ENCODE data around the gene MYO9B. TPM values are rescaled to one million over a fixed set of nuclear protein-coding genes. Genes with fewer than 3 reads are reported as not detected.

MYO9B gene
- total RNA-seq, 1 experiment from 2014 or later = 58.6 TPM

- Histone ChIP-seq H4K8ac (replicated peaks; ENCODE audit: insufficient read length, low read depth, low read length) (no peak overlapping the region), H2BK5ac (ENCODE audit: insufficient read length, low read length) (no peak overlapping the region), H3T11ph (ENCODE audit: low read length) (no peak overlapping the region), H2BK120ac (ENCODE audit: low read depth, low read length, poor library complexity, severe bottlenecking) (no peak overlapping the region), H3K27ac (ENCODE audit: insufficient read length, low read depth, low read length) (no peak overlapping the region), H3K9me3 (ENCODE audit: control insufficient read depth, low read depth, low read length) (peaks cover 19% of the 10 kb centered on the region), H3K18ac (ENCODE audit: insufficient read length, low read depth, low read length) (no peak overlapping the region), H3K23ac (ENCODE audit: insufficient read length, low read depth, low read length) (no peak overlapping the region), H4K20me1 (ENCODE audit: control insufficient read depth, insufficient read depth, insufficient read length) (no peaks in the 10 kb centered on the region), H3K23me2 (ENCODE audit: insufficient read length, low read depth, low read length, poor library complexity, severe bottlenecking) (no peaks in the 10 kb centered on the region), H3K4me1 (ENCODE audit: insufficient read depth, low read length) (no peaks in the 10 kb centered on the region), H3K79me1 (ENCODE audit: insufficient read depth, low read depth, low read length, poor library complexity, severe bottlenecking) (no peaks in the 10 kb centered on the region), H4K91ac (ENCODE audit: insufficient read length, low read depth, low read length) (no peak overlapping the region), H2AFZ (ENCODE audit: low read length) (no peak overlapping the region), H3K79me2 (ENCODE audit: insufficient read depth, low read length) (no peaks in the 10 kb centered on the region), H3K9ac (ENCODE audit: extremely low read depth, insufficient read length, low read length) (no peak overlapping the region), H2BK12ac (ENCODE audit: insufficient read length, low read depth, low read length) (no peak overlapping the region), H2AK5ac (ENCODE audit: insufficient read length, low read length) (no peak overlapping the region), H2BK15ac (ENCODE audit: low read depth, low read length) (no peak overlapping the region), H3K56ac (ENCODE audit: insufficient read length, low read depth, low read length) (no peak overlapping the region), H3K27me3 (ENCODE audit: insufficient read depth, low read length) (no peaks in the 10 kb centered on the region), H3K4me2 (ENCODE audit: insufficient read depth, insufficient read length, low read length) (no peak overlapping the region), H3K14ac (ENCODE audit: insufficient read depth, low read length) (no peak overlapping the region), H2BK20ac (ENCODE audit: low read depth, low read length, poor library complexity, severe bottlenecking) (no peak overlapping the region), H4K5ac (ENCODE audit: insufficient read length, low read depth, low read length) (no peak overlapping the region), H3K4ac (ENCODE audit: low read depth, low read length) (no peak overlapping the region)
- TF ChIP-seq CTCF (conservative IDR thresholded peaks at IDR 0.05) = no peak
- peaks cover 8 to 14% of the 10 kb centered on the region in 2 experiments; a peak in 3 of 4 replicates for H3K4me1 Mint-ChIP-seq
- DNase-seq = no peak
- no peak overlapping the region for H3K27ac Mint-ChIP-seq
- H3K4me3 Mint-ChIP-seq = no peak overlapping the region
- H3K36me3 Mint-ChIP-seq (ENCODE audit: insufficient read depth in 1 of 3, low read depth in 3 of 3) = peaks cover 38 to 82% (median 77%) of the 10 kb centered on the region in 3 experiments
- no CpG with 5 or more reads among the region's 5 CpGs for WGBS (ENCODE audit: extremely low coverage, insufficient read length, low lambda C conversion rate)
- no peaks in the 10 kb centered on the region for H3K9me3 Mint-ChIP-seq
- H3K27me3 Mint-ChIP-seq (ENCODE audit: low read depth) = no peaks in the 10 kb centered on the region
These were observed 20.8 kb upstream of the MYO9B start for GRCh38 chr19:17054746-17055145.
